ENCODE measurements around the gene WBP11.

GRCh38 chr12:14777271-14777670, 26.0 kb downstream of the WBP11 start:
- TF ChIP-seq POLR2A (IDR thresholded peaks at IDR 0.05), result no peak
- no peak for TF ChIP-seq CTCF (IDR thresholded peaks at IDR 0.05)
- TF ChIP-seq EP300 (IDR thresholded peaks at IDR 0.05), result no peak
